ENCODE results near the gene KCTD16. TPM values are rescaled to one million over a fixed set of nuclear protein-coding genes. Genes with fewer than 3 reads are reported as not detected.

KCTD16 gene
- total RNA-seq, 4 donors from 2014 or later = under 0.01 to 0.19 (median 0.17) TPM; not detected in 1

DNA sequence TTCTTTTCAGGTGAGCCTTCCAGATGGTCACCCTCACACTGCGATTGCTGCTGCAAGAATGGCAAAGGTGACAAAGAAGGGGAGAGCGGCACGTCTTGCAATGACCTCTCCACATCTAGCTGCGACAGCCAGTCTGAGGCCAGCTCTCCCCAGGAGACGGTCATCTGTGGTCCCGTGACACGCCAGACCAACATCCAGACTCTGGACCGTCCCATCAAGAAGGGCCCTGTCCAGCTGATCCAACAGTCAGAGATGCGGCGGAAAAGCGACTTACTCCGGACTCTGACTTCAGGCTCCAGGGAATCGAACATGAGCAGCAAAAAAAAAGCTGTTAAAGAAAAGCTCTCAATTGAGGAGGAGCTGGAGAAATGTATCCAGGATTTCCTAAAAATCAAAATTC is 303.0 kb downstream of the KCTD16 start:
- TF ChIP-seq, protein P1, sequence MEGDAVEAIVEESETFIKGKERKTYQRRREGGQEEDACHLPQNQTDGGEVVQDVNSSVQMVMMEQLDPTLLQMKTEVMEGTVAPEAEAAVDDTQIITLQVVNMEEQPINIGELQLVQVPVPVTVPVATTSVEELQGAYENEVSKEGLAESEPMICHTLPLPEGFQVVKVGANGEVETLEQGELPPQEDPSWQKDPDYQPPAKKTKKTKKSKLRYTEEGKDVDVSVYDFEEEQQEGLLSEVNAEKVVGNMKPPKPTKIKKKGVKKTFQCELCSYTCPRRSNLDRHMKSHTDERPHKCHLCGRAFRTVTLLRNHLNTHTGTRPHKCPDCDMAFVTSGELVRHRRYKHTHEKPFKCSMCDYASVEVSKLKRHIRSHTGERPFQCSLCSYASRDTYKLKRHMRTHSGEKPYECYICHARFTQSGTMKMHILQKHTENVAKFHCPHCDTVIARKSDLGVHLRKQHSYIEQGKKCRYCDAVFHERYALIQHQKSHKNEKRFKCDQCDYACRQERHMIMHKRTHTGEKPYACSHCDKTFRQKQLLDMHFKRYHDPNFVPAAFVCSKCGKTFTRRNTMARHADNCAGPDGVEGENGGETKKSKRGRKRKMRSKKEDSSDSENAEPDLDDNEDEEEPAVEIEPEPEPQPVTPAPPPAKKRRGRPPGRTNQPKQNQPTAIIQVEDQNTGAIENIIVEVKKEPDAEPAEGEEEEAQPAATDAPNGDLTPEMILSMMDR (IDR thresholded peaks at IDR 0.05; ENCODE audit: low read depth) = no peak

DNA sequence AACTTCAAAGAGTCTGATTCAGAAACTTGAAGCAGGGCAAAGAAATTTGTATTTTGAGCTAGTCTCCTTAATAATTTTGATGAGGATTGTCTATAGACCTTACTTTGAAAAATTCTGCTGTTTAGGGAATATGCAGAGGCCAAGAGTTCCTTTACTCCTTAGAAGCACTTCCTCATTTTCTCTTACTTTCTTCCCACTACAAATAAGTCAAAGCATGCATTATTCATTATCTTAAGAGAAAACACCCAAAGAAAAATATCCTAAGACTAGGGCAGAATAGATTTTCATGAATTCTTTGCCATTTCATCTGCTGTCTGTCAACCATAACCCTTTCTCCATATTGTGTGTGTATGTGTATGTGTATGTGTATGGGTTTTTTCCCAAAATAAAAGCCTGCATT is 307.9 kb downstream of the KCTD16 start:
- TF ChIP-seq, protein P1 (IDR thresholded peaks at IDR 0.05; ENCODE audit: low read depth) = no peak

DNA sequence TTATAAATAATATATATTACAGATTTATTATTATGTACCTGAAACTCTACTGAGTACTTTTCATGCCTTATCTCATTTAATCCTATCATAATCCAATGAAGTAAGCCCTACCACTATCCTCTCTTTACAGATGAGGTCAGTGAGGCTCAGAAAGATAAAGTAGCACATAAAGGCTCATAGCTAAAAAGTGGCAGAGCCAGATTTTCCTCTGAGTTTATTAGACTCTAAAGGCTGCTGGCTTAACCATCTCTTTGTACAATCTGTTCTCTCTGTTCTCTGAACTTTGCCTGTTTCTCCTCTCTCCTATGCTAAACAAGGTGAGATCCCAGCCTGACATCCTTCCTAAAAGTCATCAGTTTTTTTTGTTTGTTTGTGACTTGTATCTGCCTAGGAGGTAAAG is 311.2 kb downstream of the KCTD16 start:
- TF ChIP-seq, protein P1 (IDR thresholded peaks at IDR 0.05; ENCODE audit: low read depth) = no peak

DNA sequence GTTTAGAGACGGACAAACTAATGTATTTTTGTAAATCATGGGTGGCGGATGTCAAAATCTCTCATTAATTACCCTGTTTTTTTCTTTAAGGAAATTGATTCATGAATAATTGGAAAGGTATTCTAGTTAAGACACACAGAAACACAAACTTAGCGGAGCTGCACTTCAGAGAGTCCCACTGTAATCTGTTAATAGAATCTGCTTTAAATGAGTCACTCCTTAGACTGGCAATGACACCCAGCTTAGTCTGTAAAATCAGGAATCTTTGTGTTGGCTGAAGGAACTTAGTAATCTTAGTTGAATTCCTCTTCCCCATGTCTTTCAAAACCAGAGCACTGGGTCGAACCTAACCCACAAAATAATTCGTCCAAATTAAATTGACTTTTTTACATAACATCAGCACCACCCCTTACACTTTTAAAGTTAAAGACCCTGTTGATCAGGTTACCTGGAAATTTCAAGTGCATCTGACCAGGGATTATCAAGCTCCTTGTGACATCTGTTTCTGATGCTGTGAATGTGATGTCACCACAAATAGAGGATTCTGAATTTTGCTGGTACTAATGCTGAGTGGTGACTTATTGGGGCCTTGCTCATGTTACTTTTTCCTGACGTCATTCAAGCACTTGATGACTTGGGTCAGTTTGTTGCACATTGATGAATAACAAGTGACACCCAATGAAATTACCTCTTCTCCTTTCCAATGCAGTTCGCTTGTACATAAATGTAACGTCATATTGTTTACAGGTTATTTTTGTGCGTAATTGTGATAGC is 313.6 kb downstream of the KCTD16 start:
- TF ChIP-seq, protein P1 (IDR thresholded peaks at IDR 0.05; ENCODE audit: low read depth) = no peak

DNA sequence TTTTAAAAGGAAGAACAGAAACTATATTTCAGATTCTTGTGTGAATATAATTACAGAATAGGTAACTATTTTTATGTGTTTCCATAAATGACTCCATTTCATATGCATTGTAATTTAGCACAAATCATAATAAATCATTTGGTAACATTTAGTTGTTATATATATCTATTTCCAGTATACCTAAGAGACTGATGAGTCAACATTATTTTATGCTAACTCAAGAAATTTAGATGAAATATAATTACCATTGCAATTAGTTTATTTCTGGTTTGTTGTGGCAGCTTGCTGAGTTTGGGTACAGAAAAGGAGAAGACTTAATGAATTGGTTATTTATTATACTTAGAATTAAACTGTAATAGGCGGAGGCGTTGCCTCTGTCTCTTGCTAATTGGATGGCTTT is 314.9 kb downstream of the KCTD16 start:
- TF ChIP-seq, protein P1 (IDR thresholded peaks at IDR 0.05; ENCODE audit: low read depth) = no peak

DNA sequence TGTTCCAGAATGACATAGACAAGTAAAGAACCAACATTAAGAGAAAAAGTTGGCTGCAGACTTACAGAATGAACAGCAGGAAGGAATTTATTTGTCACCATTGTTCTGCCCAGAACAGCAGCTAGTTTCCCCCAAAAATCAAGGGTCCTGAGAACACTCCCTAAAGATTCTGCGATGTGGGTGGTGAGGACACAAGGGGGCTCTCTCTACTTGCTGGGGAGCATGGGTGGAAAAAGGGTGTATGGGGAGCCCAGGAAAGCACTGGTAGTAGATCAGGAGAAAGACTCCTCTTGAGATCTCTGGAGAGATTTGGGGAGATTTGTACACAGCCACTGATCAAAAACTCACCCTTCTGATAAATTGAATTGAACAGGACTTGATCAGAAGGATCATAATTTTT is 316.5 kb downstream of the KCTD16 start:
- TF ChIP-seq, protein P1 (IDR thresholded peaks at IDR 0.05; ENCODE audit: low read depth) = no peak

DNA sequence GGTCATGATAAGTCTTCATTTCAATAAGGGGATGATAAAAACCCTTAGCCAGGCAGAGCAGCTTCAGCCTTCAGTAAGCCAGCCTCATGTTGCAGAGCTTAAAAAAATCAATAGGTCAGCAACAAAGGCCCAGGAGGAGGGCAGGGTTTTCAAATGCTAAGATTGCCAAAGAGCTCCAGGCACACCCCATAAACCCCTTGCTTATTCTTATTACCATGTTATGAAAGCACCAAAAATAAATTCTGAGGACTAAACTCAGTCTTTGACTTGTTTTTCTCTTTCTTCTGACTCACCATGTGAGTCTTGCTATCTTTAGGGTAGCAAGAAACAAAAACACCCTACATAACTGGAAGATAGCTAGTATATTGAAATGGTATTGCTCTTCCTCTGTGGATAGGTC is 317.1 kb downstream of the KCTD16 start:
- TF ChIP-seq, protein P1 (IDR thresholded peaks at IDR 0.05; ENCODE audit: low read depth) = no peak

All from subcutaneous adipose tissue (tissue), 4 donors.